T-helper 1 cell treated with Interleukin-12 subunit alpha and Interleukin-12 subunit beta and Interleukin-4 antibody, amounts not matched to agents 30 ng/mL and 1 ng/mL, for 36 hours (primary cell): ENCODE results near the gene CEP112. TPM values are rescaled to one million over a fixed set of nuclear protein-coding genes. Genes with fewer than 3 reads are reported as not detected.
"Not testable (repeated sequence)": the region's sequence is repeated elsewhere in the genome, so short reads cannot be mapped to it uniquely, and the experiment has no call there.

Experiments
- intact Hi-C: fragments of 100-400 bp; cut with micrococcal nuclease; formaldehyde crosslinking; loops from one replicate; pipeline ENCODE4 v1.15.1; 2024
- total RNA-seq: library from RNA; stranded (reverse); gene quantifications from 2 replicates; pipeline ENCODE4 v1.2.3, GENCODE V29; 2022

Gene CEP112
- total RNA-seq, 1 donor from 2014 or later, result 3.0 TPM

- intact Hi-C loops, result no loop called here
Measured at GRCh38 chr17:65696739-65697394, 495.1 kb downstream of the CEP112 start.

GRCh38 chr17:65694601-65695000 is 497.3 kb downstream of the CEP112 start:
- intact Hi-C loops, result no loop called here

GRCh38 chr17:65690626-65691310 is 501.2 kb downstream of the CEP112 start:
- intact Hi-C loops, result no loop called here

- intact Hi-C loops, result no loop called here
Measured at GRCh38 chr17:65688307-65688706, 503.6 kb downstream of the CEP112 start.

GRCh38 chr17:65685110-65685509 is 506.8 kb downstream of the CEP112 start:
- intact Hi-C loops, result no loop called here

GRCh38 chr17:65684631-65685030 is 507.3 kb downstream of the CEP112 start:
- intact Hi-C loops, result no loop called here

- intact Hi-C loops, result no loop called here
Measured at GRCh38 chr17:65683428-65683827, 508.5 kb downstream of the CEP112 start.

DNA sequence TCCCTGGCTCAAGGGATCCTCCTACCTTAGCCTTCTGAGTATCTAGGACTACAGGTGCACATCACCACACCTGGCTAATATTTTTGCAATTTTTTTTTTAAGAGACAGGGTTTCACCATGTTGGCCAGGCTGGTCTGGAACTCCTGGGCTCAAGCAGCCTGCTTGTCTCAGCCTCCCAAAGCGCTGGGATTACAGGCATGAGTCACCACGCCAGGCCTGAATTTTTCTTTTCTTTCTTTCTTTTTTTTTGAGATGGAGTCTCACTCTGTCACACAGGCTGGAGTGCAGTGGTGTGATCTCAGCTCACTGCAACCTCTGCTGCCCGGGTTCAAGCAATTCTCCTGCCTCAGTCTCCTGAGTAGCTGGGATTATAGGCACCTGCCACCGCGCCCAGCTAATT is 510.2 kb downstream of the CEP112 start:
- intact Hi-C loops, result not testable (repeated sequence)

- intact Hi-C loops, result no loop called here
Measured at GRCh38 chr17:65679165-65679845, 512.6 kb downstream of the CEP112 start.

DNA sequence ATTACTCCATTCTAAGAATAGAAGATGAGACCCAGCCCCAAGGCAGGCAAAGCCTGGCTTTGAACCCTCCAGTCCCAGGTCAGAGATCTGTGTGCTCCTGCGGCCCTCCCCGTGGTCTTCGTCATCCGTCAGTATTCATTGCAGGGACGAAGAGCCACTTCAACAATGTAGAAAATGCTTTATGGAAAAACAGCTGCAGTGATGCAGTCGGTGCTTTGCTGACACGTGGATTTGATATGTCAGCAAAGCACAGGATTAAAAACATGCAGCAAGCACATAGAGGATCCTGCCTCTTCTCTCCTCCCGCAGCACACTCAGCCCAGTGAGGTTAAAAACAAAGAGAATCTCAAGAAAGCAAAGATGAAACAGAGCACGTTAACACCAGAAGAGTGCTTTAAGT is 513.4 kb downstream of the CEP112 start:
- intact Hi-C loops, result no loop called here

DNA sequence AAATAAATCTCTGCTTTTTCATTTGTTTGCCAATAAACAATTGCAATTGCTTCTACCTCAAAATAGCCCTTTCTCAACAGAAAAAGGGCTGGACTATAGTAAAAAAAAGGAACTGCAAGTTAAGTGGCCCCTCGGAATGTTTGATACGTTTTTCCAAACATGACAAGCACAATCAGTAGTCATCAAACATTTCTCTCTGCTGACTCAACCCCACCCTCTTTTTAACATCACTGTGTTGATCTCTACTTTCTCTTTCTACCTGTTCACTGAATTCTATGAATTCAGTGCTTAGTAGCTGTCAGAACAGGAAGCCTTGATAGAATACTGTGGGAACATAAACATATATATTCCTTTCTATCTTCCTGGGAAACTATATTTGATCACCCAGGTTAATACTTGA is 514.0 kb downstream of the CEP112 start:
- intact Hi-C loops, result no loop called here

- intact Hi-C loops, result no loop called here
Measured at GRCh38 chr17:65674246-65675045, 517.5 kb downstream of the CEP112 start.

DNA sequence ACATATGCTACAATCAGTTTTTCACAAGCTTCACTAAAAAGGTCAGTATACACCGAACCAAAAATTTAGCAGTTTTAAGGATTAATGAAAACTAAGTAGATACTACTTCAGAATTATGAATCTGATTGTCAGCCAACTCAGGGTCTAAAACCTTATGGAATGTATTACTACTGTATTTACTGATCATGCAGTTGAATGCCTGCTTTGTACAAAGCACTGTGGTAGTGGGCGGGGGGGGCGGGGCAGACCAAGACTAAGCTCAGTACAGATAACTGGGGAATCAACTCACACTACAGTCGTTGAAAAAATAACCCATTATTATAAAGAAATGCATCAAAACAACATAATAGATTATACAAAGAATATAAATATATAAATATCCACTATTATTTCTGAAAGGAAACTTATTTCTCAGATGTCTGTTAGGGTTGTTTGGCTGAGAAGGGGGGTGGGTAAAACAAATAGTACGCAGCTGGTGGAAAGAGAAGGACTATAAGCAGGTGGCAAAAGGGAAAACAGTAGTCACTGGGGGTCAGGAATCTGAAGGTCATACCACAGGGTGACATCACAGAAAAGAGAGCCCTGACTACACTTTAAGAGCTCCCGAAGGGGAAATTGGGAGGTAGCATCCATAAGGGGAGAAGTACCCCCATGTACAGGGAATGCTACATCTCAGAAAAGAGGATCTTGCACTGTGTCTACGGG is 521.1 kb downstream of the CEP112 start:
- intact Hi-C loops, result no loop called here

DNA sequence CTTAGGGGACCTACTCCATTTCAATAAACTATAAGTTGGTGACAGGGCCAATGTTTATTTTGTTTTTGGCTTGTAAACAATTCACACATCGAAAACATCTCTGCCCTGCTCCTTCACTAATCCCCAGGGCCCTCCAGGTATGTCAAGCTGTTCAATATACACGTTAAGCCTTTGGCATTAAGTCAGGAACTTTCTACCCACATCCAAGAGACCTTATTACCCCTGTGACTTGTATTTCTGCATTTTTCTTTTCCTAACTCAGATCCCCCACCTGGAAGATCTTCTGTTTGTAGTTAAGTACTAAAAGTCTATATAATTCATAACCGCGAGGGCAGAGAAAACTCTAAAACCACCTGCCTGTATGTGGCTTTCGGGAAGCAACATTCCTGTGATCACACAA is 523.7 kb downstream of the CEP112 start:
- intact Hi-C loops, result no loop called here

GRCh38 chr17:65667656-65668055 is 524.3 kb downstream of the CEP112 start:
- intact Hi-C loops, result no loop called here

DNA sequence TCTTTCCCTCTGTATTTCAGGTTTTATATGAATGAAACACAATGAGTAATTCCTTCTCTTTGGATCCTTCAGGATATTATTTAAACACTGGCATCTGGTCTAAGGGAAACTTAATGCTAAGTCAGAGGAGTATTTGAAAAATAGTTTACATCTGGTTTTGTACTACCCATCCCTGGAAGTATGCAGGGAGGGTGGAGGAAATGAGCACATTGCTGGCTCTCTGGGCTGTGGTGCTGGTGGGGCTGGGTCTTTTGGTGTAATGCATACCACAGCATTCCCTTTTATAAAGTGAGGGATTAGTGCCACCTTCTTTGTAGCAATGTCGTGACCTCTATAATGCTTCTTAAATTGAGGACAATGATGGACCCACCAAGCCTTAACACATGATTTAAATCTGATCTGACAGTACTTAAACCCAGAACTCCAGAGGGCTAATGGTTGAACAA is 525.0 kb downstream of the CEP112 start:
- intact Hi-C loops, result no loop called here

GRCh38 chr17:65665966-65666365 is 526.0 kb downstream of the CEP112 start:
- intact Hi-C loops, result no loop called here

DNA sequence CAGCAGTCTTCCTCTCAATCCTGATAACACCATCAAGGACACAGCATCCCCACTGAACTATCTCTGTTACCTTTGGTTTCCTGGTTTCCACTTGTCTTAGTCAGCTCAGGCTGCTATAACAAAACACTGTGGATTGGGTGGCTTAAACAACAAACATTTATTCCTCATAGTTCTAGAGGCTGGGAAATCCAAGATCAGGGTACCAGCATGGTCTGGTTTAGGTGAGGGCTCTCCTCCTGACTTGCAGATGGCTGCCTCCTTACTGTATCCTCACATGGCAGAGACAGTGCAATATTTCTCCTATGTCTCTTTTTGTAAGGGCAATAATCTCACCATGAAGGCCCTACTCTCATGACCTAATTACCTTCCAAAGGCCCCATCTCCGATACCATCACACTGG is 527.2 kb downstream of the CEP112 start:
- intact Hi-C loops, result no loop called here

DNA sequence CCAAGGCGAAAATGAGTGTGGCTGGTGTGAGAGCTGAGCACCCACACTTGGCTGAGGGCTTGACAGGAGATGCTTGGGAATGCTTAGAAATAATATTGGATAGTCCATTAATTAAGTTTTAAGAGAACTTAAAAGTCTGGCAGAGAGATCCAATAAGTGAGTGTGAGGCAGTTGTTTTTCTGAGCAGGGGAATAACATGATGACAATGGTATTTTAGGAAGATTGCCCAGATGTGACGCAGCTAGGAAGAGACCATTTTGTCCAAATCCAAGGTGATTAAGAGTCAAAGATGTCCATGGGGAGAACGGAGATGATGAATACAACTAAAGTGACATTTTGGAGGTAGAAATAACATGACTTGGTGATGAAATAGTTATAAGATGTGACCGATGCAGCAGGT is 527.7 kb downstream of the CEP112 start:
- intact Hi-C loops, result no loop called here

GRCh38 chr17:65662196-65662595 is 529.7 kb downstream of the CEP112 start:
- intact Hi-C loops, result no loop called here

DNA sequence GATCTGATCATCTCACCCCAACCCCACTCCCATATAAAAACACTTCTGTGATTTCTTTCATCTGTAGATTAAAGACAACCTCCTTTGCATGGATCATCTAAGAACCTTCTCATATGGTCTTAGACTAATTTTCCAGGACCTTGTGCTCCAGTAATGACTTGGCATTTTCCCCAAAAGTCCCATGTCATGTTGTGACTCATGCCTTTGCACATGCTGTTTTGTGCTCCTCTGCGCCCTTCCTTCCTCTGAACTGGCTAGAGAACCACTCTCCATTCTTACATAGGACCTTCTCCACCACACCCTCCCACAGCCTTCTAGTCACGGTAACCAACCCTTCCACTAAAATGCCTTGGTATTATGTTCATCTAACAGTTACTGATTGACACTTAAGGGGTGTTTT is 531.0 kb downstream of the CEP112 start:
- intact Hi-C loops, result no loop called here
